GM13976 (cell line): ENCODE results near the gene RASGRF2.
"Not testable (repeated sequence)": the region's sequence is repeated elsewhere in the genome, so short reads cannot be mapped to it uniquely, and the experiment has no call there.

Source experiments
- DNase-seq: peaks from one replicate; pipeline ENCODE4 v3.0.0; 2012; ENCODE audit warnings: low spot score
- in situ Hi-C: fragments of 300-500 bp; cut with MboI; formaldehyde crosslinking; loops from one replicate; pipeline ENCODE4 v1.12.0; 2022; ENCODE audit warnings: low sequenced_read_pairs, mixed read lengths, inconsistent platforms; ENCODE audit not compliant: unreplicated experiment
- TF ChIP-seq, protein P1 (sequence below): IDR thresholded peaks from 2 replicates; pipeline ENCODE4 v1.5.1; 2012; ENCODE audit warnings: borderline replicate concordance, mild to moderate bottlenecking; ENCODE audit not compliant: insufficient read depth; ENCODE audit errors: extremely low read depth, missing control alignments, control extremely low read depth

The RASGRF2 gene

GRCh38 chr5:81027481-81028058, 67.4 kb downstream of the RASGRF2 start:
- no peak for DNase-seq
- in situ Hi-C loops: no loop called here

DNA sequence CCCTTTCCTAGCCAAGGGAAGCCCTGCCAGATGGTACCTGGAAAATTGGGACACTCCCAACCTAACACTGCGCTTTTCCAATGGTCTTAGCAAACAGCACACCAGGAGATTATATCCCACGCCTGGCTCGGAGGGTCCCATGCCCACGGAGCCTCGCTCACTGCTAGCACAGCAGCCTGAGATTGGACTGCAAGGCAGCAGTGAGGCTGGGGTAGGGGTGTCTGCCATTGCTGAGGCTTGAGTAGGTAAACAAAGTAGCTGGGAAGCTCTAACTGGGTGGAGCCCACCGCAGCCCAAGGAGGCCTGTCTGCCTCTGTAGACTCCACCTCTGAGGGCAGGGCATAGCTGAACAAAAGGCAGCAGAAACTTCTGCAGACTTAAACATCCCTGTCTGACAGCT, 68.7 kb downstream of the RASGRF2 start:
- in situ Hi-C loops, DNase-seq: not testable (repeated sequence)

More at GRCh38 chr5:81027481-81028058, 67.4 kb downstream of the RASGRF2 start:
- TF ChIP-seq, protein P1, sequence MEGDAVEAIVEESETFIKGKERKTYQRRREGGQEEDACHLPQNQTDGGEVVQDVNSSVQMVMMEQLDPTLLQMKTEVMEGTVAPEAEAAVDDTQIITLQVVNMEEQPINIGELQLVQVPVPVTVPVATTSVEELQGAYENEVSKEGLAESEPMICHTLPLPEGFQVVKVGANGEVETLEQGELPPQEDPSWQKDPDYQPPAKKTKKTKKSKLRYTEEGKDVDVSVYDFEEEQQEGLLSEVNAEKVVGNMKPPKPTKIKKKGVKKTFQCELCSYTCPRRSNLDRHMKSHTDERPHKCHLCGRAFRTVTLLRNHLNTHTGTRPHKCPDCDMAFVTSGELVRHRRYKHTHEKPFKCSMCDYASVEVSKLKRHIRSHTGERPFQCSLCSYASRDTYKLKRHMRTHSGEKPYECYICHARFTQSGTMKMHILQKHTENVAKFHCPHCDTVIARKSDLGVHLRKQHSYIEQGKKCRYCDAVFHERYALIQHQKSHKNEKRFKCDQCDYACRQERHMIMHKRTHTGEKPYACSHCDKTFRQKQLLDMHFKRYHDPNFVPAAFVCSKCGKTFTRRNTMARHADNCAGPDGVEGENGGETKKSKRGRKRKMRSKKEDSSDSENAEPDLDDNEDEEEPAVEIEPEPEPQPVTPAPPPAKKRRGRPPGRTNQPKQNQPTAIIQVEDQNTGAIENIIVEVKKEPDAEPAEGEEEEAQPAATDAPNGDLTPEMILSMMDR: no peak

DNA sequence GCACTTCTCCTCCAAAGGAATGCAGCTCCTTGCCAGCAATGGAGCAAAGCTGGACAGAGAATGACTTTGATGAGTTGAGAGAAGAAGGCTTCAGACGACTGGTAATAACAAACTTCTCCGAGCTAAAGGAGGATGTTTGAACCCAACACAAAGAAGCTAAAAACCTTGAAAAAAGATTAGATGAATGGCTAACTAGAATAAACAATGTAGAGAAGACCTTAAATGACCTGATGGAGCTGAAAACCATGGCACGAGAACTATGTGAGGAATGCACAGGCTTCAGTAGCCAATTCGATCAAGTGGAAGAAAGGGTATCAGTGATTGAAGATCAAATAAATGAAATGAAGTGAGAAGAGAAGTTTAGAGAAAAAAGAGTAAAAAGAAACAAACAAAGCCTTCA, 69.6 kb downstream of the RASGRF2 start:
- DNase-seq, in situ Hi-C loops: not testable (repeated sequence)

GRCh38 chr5:81030236-81031034, 70.3 kb downstream of the RASGRF2 start:
- DNase-seq, in situ Hi-C loops: not testable (repeated sequence)

DNA sequence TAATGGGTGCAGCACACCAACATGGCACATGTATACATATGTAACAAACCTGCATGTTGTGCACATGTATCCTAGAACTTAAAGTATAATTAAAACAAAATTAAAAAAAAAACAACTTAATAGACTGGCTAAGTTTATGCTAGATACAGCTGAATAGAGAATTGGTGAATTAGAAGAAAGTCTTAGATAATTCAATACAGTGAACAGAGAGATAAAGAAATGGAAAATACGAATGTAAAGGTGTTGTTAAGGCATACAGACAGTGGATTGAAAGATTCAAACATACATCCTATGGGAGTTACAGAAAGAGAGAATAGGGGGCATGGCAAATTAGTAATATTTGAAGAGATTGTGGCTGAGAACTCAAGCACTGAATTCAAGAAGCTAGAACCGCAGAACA, 75.4 kb downstream of the RASGRF2 start:
- DNase-seq: no peak
- TF ChIP-seq, protein P1: no peak
- in situ Hi-C loops: no loop called here

- TF ChIP-seq, protein P1: no peak
Observed at GRCh38 chr5:81038495-81038894, 78.3 kb downstream of the RASGRF2 start.

GRCh38 chr5:81044868-81045267, 84.7 kb downstream of the RASGRF2 start:
- DNase-seq: no peak
- in situ Hi-C loops: no loop called here
- TF ChIP-seq, protein P1: no peak

More at GRCh38 chr5:81038495-81038894, 78.3 kb downstream of the RASGRF2 start:
- in situ Hi-C loops: no loop called here
- no peak for DNase-seq

DNA sequence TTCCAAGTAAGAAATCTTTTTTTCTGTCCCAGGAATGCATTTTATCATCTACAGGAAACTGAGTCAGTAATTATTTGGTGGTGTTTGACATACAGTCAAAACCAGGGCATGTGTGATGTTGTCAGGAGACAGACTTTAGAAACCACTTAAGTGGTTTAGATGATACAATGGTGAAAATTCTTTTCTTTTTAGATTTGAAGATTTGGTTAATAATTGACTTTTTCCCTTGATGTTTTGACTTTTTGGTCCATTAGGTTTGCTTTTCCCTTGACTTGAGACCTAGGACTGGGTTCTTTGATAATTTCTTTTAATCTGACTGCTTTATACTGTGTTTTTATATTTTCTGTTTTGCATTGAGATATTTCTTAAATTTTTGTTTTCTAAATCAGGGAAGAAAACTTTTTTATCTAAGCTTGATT, 85.2 kb downstream of the RASGRF2 start:
- TF ChIP-seq, protein P1: no peak
- in situ Hi-C loops: no loop called here
- no peak for DNase-seq
